Measurements from ENCODE around the gene SCARB1. TPM values are rescaled to one million over a fixed set of nuclear protein-coding genes. Genes with fewer than 3 reads are reported as not detected.

SCARB1 gene
- total and polyA plus RNA-seq, 9 of the 15 experiments (the other 6 are each of a cell fraction or from before 2014, with no cell fraction given), result 0.56 to 157 (median 52.8) TPM

GRCh38 chr12:124774462-124775167 is 89.0 kb downstream of the SCARB1 start (continued):
- TF ChIP-seq HMG20B (CRISPR knock-in tag; IDR thresholded peaks at IDR 0.05) (no peak), CXXC5 (CRISPR knock-in tag; IDR thresholded peaks at IDR 0.05) (peak; percentile 17; the same call in 1 of the 2 replicates), ATF7 (IDR thresholded peaks at IDR 0.05) (peak; percentile 31; the same call in 1 of the 2 replicates), RCOR1 (IDR thresholded peaks at IDR 0.05; ENCODE audit: borderline replicate concordance in 1 of 2, low read depth in 2 of 2, low read length in 2 of 2) (peak; percentile 34 to 63; a peak in 3 of 4 replicates), ELF1 (tag; IDR thresholded peaks at IDR 0.05) (no peak), NBN (IDR thresholded peaks at IDR 0.05; ENCODE audit: low read depth) (peak; percentile 42; the same call in 1 of the 2 replicates), GTF2B (IDR thresholded peaks at IDR 0.05; ENCODE audit: extremely low read depth, insufficient read length) (no peak), STAT5A (IDR thresholded peaks at IDR 0.05; ENCODE audit: borderline replicate concordance, low read length) (no peak), SMARCA4 (IDR thresholded peaks at IDR 0.05) (0 out of 2 replicates have a peak, but pooled peaks have one; percentile 54), MYBL2 (IDR thresholded peaks at IDR 0.05; ENCODE audit: low read depth) (no peak), MYBL2 (CRISPR knock-in tag; IDR thresholded peaks at IDR 0.05; ENCODE audit: borderline replicate concordance) (no peak), ZEB2 (IDR thresholded peaks at IDR 0.05) (no peak), GABPB2 (CRISPR knock-in tag; conservative IDR thresholded peaks at IDR 0.05) (no peak), ZC3H11A (IDR thresholded peaks at IDR 0.05; ENCODE audit: low read depth, low read length) (no peak), ZNF696 (CRISPR knock-in tag; conservative IDR thresholded peaks at IDR 0.05) (no peak), RERE (CRISPR knock-in tag; IDR thresholded peaks at IDR 0.05; ENCODE audit: borderline replicate concordance) (no peak), SOX6 (IDR thresholded peaks at IDR 0.05) (peak; percentile 47; the same call in 1 of the 2 replicates), JUN (IDR thresholded peaks at IDR 0.05; ENCODE audit: borderline replicate concordance, low read depth, low read length) (peak; percentile 50; the same call in 1 of the 2 replicates), JUN (CRISPR knock-in tag; IDR thresholded peaks at IDR 0.05; ENCODE audit: borderline replicate concordance) (no peak), SMC3 (conservative IDR thresholded peaks at IDR 0.05; ENCODE audit: insufficient read depth, low read depth, low read length) (no peak), MTA3 (IDR thresholded peaks at IDR 0.05; ENCODE audit: borderline replicate concordance) (peak; percentile 26; the same call in 1 of the 2 replicates), CREB5 (CRISPR knock-in tag; IDR thresholded peaks at IDR 0.05) (no peak), COPS2 (conservative IDR thresholded peaks at IDR 0.05) (no peak)
